Measurements from ENCODE around the gene APOA1.

GRCh38 chr11:116807601-116808261, 29.7 kb downstream of the APOA1 start:
- TF ChIP-seq CTCF (IDR thresholded peaks at IDR 0.05) (no peak), EZH2phosphoT487 (IDR thresholded peaks at IDR 0.05) (no peak), EZH2 (IDR thresholded peaks at IDR 0.05) (no peak)
